HG03045 (cell line): ENCODE data around the gene PDE9A.
"Not testable (repeated sequence)": the region's sequence is repeated elsewhere in the genome, so short reads cannot be mapped to it uniquely, and the experiment has no call there.

Source experiments
- ATAC-seq: cut with Tn5 transposase; IDR thresholded peaks from one replicate; pipeline ENCODE4 v1.9.1; 2021; ENCODE audit warnings: mild to moderate bottlenecking, moderate library complexity; ENCODE audit not compliant: unreplicated experiment

Gene PDE9A

GRCh38 chr21:42653231-42654061, at the start of gene PDE9A:
PDE9A (plus strand) TSS chr21:42653621; CDS start chr21:42653815, 194 bp downstream.
- no peak for ATAC-seq

GRCh38 chr21:42607102-42607501, 46.3 kb upstream of the PDE9A start:
- ATAC-seq, result no peak

- no peak for ATAC-seq
These were observed 45.8 kb upstream of the PDE9A start for GRCh38 chr21:42607525-42608102.

- no peak for ATAC-seq
These were observed 45.0 kb upstream of the PDE9A start for GRCh38 chr21:42608446-42608845.

- no peak for ATAC-seq
These were observed 43.6 kb upstream of the PDE9A start for GRCh38 chr21:42609811-42610210.

- ATAC-seq, result no peak
These were observed 41.6 kb upstream of the PDE9A start for GRCh38 chr21:42611852-42612251.

- ATAC-seq, result no peak
These were observed 41.0 kb upstream of the PDE9A start for GRCh38 chr21:42612390-42612789.

GRCh38 chr21:42613756-42614155, 39.7 kb upstream of the PDE9A start:
- no peak for ATAC-seq

GRCh38 chr21:42614396-42614795, 39.0 kb upstream of the PDE9A start:
- no peak for ATAC-seq

GRCh38 chr21:42614811-42615351, 38.5 kb upstream of the PDE9A start:
- no peak for ATAC-seq

GRCh38 chr21:42615377-42615776, 38.0 kb upstream of the PDE9A start:
- ATAC-seq, result not testable (repeated sequence)

- ATAC-seq, result no peak
These were observed 37.5 kb upstream of the PDE9A start for GRCh38 chr21:42615924-42616323.

- no peak for ATAC-seq
These were observed 37.0 kb upstream of the PDE9A start for GRCh38 chr21:42616446-42616845.

GRCh38 chr21:42616941-42617340, 36.5 kb upstream of the PDE9A start:
- no peak for ATAC-seq

- no peak for ATAC-seq
These were observed 35.9 kb upstream of the PDE9A start for GRCh38 chr21:42617486-42617885.

- ATAC-seq, result no peak
These were observed 34.7 kb upstream of the PDE9A start for GRCh38 chr21:42618707-42619102.

GRCh38 chr21:42619166-42619565, 34.3 kb upstream of the PDE9A start:
- ATAC-seq, result no peak

- no peak for ATAC-seq
These were observed 33.6 kb upstream of the PDE9A start for GRCh38 chr21:42619841-42620240.

- no peak for ATAC-seq
These were observed 32.1 kb upstream of the PDE9A start for GRCh38 chr21:42621166-42621818.

- no peak for ATAC-seq
These were observed 31.6 kb upstream of the PDE9A start for GRCh38 chr21:42621819-42622177.

- ATAC-seq, result no peak
These were observed 31.1 kb upstream of the PDE9A start for GRCh38 chr21:42622284-42622683.

- ATAC-seq, result no peak
These were observed 29.7 kb upstream of the PDE9A start for GRCh38 chr21:42623694-42624093.
